Sigmoid colon (tissue), 7 donors: ENCODE measurements around the gene VPS8. TPM values are rescaled to one million over a fixed set of nuclear protein-coding genes. Genes with fewer than 3 reads are reported as not detected.

Experiments
- DNase-seq: peaks from one replicate; pipeline ENCODE4 v3.0.0-alpha.2; 2019
- H3K27ac ChIP-seq, 4 donors: fragments of 200-600 bp; sonication (generic); one replicate each; pipeline ENCODE4 v1.5.1; 2016 to 2019; ENCODE audit warnings: mild to moderate bottlenecking in 1 of 4
- H3K27me3 ChIP-seq, 3 donors: fragments of 200-600 bp; sonication (generic); one replicate each; pipeline ENCODE4 v1.5.1; 2019; ENCODE audit warnings: mild to moderate bottlenecking in 1 of 3
- H3K36me3 ChIP-seq, 4 donors: fragments of 200-600 bp; sonication (generic); one replicate each; pipeline ENCODE4 v1.5.1; 2016 to 2019
- H3K4me1 ChIP-seq, 4 donors: fragments of 200-600 bp; sonication (generic); one replicate each; pipeline ENCODE4 v1.5.1; 2017 to 2019
- H3K4me3 ChIP-seq, 4 donors: fragments of 200-600 bp; sonication (generic); one replicate each; pipeline ENCODE4 v1.5.1; 2017 to 2019; ENCODE audit warnings: mild to moderate bottlenecking in 2 of 4, moderate library complexity in 1 of 4
- H3K9me3 ChIP-seq, 4 donors: fragments of 200-600 bp in 3 of 4; sonication (generic) in 3 of 4; one replicate each; pipeline versions ENCODE4 v1.5.1 to v1.6.1; 2013 to 2019
- EP300 ChIP-seq, 4 donors: sonication (generic); formaldehyde crosslinking; IDR thresholded peaks; one replicate each; pipeline ENCODE4 v1.6.1; 2017; ENCODE audit warnings: antibody characterized with exemption in 4 of 4
- POLR2A ChIP-seq, 2 donors: fragments of 450-650 bp; IDR thresholded peaks; one replicate each; pipeline ENCODE4 v1.6.1; 2016; ENCODE audit warnings: antibody characterized with exemption in 2 of 2, mild to moderate bottlenecking in 2 of 2, moderate library complexity in 2 of 2
- POLR2AphosphoS5 ChIP-seq, 4 donors: sonication (generic); formaldehyde crosslinking; IDR thresholded peaks; one replicate each; pipeline ENCODE4 v1.6.1; 2017; ENCODE audit warnings: antibody characterized with exemption in 4 of 4
- WGBS, 2 donors: extraction: QIAGEN DNeasy Blood & Tissue Kit; methylation state at CpG; one replicate each; pipeline ENCODE4 v1.1.7; 2013; 5-methylcytosine and 5-hydroxymethylcytosine counted together
- intact Hi-C: fragments of 100-400 bp; cut with DNase I; formaldehyde crosslinking; loops from one replicate; pipeline ENCODE4 v1.15.1; 2023
- polyA plus RNA-seq, 3 donors: library from polyadenylated mRNA; stranded (reverse); fragments of 200-250 nt; gene quantifications; one replicate each; pipeline ENCODE4 v1.2.3, GENCODE V29; 2013
- total RNA-seq, 4 donors: library from RNA; depleted of rRNA; stranded (reverse); fragments of >200 nt; gene quantifications; one replicate each; pipeline ENCODE4 v1.1.0, GENCODE V29; 2016
- TF ChIP-seq, protein P1 (sequence below), 4 experiments: fragments of 450-650 bp in 3 of 4; fragments of 200-600 bp in 1 of 4; IDR thresholded peaks; one replicate each; pipeline ENCODE4 v1.5.1; 2016 to 2019; ENCODE audit warnings: antibody characterized with exemption in 4 of 4, mild to moderate bottlenecking in 3 of 4, moderate library complexity in 2 of 4
- donor health status: healthy with polysubstance abuse.
- donor health status: Bipolar disorder and iron deficiency.
- donor health status: healthy.

The VPS8 gene
- total and polyA plus RNA-seq, 7 donors: 12.0 to 64.5 (median 34.6) TPM

DNA sequence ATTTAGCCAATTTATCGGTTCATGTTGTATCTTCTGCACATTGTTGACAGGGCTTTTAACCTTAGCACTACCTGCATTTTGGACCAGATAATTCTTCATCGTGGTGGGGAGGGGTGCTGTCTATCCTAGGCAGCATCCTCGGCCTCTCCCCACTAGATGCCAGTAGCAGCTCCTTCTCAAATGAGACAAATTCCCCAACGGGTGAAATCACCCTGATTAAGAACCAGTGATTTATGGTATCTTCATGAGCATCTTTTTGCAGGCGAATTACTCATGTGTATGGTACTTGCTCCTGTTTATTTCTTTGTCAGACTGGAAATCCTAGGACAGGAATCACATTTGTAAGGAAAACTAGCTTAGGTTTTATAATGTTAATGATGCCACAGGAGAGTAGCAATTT is 272.9 kb downstream of the VPS8 start:
- no peaks in the 10 kb centered on the region for H3K27me3 ChIP-seq
- peak overlapping the region in 2 of 4 donors; percentile 32 to 44 for H3K27ac ChIP-seq
- H3K9me3 ChIP-seq: no peaks in the 10 kb centered on the region
- H3K4me3 ChIP-seq: no peak overlapping the region
- DNase-seq: no peak
- intact Hi-C loops: loop anchor here (5.0 kb wide), 1 partner anchor 67 kb away; the partner anchor contains the start of gene C3orf70
- peaks cover 0 to 53% (median 28%) of the 10 kb centered on the region in 4 donors for H3K4me1 ChIP-seq
- peaks cover 0 to 32% (median 3%) of the 10 kb centered on the region in 4 donors for H3K36me3 ChIP-seq
- 77 to 82% methylated on average over 5 of the region's 5 CpGs for WGBS, 2 donors
- TF ChIP-seq POLR2A (IDR thresholded peaks at IDR 0.05) (no peak), EP300 (IDR thresholded peaks at IDR 0.05) (no peak), POLR2AphosphoS5 (IDR thresholded peaks at IDR 0.05) (peak in 1 of 4 donors; percentile 6)
- TF ChIP-seq, protein P1, sequence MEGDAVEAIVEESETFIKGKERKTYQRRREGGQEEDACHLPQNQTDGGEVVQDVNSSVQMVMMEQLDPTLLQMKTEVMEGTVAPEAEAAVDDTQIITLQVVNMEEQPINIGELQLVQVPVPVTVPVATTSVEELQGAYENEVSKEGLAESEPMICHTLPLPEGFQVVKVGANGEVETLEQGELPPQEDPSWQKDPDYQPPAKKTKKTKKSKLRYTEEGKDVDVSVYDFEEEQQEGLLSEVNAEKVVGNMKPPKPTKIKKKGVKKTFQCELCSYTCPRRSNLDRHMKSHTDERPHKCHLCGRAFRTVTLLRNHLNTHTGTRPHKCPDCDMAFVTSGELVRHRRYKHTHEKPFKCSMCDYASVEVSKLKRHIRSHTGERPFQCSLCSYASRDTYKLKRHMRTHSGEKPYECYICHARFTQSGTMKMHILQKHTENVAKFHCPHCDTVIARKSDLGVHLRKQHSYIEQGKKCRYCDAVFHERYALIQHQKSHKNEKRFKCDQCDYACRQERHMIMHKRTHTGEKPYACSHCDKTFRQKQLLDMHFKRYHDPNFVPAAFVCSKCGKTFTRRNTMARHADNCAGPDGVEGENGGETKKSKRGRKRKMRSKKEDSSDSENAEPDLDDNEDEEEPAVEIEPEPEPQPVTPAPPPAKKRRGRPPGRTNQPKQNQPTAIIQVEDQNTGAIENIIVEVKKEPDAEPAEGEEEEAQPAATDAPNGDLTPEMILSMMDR (IDR thresholded peaks at IDR 0.05): peak in 2 of 4 experiments; percentile 17 to 19

DNA sequence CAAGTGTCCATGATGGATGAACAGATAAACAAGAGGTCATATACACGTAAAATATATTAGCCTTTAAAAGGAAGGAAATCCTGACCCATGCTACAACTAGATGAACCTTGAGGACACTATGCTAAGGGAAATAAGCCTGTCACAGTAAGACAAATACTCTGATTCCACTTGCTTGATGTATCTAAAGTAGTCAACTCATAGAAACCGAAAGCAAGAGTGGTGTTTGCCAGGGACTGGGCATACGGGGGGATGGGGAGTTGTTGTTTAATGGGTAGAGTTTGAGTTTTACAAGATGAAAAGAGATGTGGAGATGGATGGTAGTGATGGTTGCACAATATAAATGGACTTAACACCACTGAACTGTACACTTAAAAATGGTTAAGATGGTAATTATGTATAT is 275.5 kb downstream of the VPS8 start:
- 76 to 85% methylated on average over 3 of the region's 3 CpGs for WGBS, 2 donors
- H3K4me3 ChIP-seq: no peak overlapping the region

DNA sequence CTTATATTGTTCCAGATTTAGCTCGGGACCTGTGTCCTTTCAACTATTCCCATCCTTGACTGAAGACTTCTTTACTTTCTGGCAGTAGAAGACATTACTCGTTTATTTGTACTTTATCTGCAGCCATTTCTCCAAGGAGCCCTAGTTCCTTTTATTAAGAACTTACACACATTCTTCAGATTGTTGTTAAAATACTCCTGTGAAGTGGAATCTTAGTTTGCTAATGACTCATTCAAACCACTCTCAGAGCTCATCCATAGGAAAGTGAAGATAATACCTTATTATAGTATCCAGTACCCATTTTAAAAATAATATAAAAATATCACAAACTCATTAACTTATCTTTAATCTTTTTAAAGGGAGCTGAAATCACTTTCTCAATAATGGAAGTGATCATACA is 277.4 kb downstream of the VPS8 start:
- TF ChIP-seq POLR2AphosphoS5 (IDR thresholded peaks at IDR 0.05) (no peak), POLR2A (IDR thresholded peaks at IDR 0.05) (no peak), EP300 (IDR thresholded peaks at IDR 0.05) (no peak)
- TF ChIP-seq, protein P1 (IDR thresholded peaks at IDR 0.05): no peak
- no peak for DNase-seq
- H3K4me1 ChIP-seq: peaks cover 0 to 69% (median 46%) of the 10 kb centered on the region in 4 donors
- no peaks in the 10 kb centered on the region for H3K9me3 ChIP-seq
- H3K36me3 ChIP-seq: no peaks in the 10 kb centered on the region
- whole genome bisulfite sequencing, 2 donors: 82 to 87% methylated on average over 2 of the region's 2 CpGs
- intact Hi-C loops: loop anchor here (5.0 kb wide), 1 partner anchor 63 kb away; the partner anchor contains the start of gene C3orf70
- H3K4me3 ChIP-seq: no peak overlapping the region
- no peaks in the 10 kb centered on the region for H3K27me3 ChIP-seq
- no peak overlapping the region for H3K27ac ChIP-seq

More for the DNA sequence above, 275.5 kb downstream of the VPS8 start:
- Histone ChIP-seq H3K36me3 (peaks cover 0 to 9% (median 0%) of the 10 kb centered on the region in 4 donors), H3K27me3 (no peaks in the 10 kb centered on the region), H3K9me3 (no peaks in the 10 kb centered on the region), H3K4me1 (peaks cover 0 to 68% (median 39%) of the 10 kb centered on the region in 4 donors), H3K27ac (no peak overlapping the region)
- intact Hi-C loops: loop anchor here (5.0 kb wide), 1 partner anchor 65 kb away; the partner anchor contains the start of gene C3orf70
- DNase-seq: no peak
- TF ChIP-seq EP300 (IDR thresholded peaks at IDR 0.05): no peak
- no peak for TF ChIP-seq POLR2A (IDR thresholded peaks at IDR 0.05)
- TF ChIP-seq, protein P1 (IDR thresholded peaks at IDR 0.05): no peak
- TF ChIP-seq POLR2AphosphoS5 (IDR thresholded peaks at IDR 0.05): no peak

DNA sequence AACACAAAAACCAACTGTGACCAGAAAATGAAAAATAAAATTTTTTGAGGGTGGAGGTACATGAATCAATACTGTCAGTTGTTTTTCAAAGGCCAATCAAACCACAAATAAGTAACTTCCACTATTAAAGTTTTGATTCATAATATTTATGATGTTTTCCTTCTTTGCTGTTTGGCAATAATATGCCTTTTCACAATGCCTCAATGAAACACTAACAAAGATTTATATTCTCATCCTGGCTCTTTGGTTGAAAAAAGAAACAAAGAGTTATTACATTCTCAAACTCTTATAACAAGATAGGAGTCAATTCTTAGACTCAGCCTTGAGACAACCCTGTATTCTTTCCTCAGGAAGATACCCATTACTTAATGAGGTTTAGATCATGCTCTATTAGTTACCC is 277.8 kb downstream of the VPS8 start:
- no peak for DNase-seq
- intact Hi-C loops: loop anchor here (5.0 kb wide), 1 partner anchor 63 kb away; the partner anchor contains the start of gene C3orf70

More for the DNA sequence above, 277.8 kb downstream of the VPS8 start:
- H3K27me3 ChIP-seq: no peaks in the 10 kb centered on the region
- no peak overlapping the region for H3K4me3 ChIP-seq
- TF ChIP-seq POLR2AphosphoS5 (IDR thresholded peaks at IDR 0.05): no peak
- TF ChIP-seq, protein P1 (IDR thresholded peaks at IDR 0.05): no peak
- no peak for TF ChIP-seq EP300 (IDR thresholded peaks at IDR 0.05)
- no peak for TF ChIP-seq POLR2A (IDR thresholded peaks at IDR 0.05)
- H3K27ac ChIP-seq: no peak overlapping the region
- no peaks in the 10 kb centered on the region for H3K9me3 ChIP-seq
- H3K36me3 ChIP-seq: no peaks in the 10 kb centered on the region
- peaks cover 0 to 69% (median 47%) of the 10 kb centered on the region in 4 donors for H3K4me1 ChIP-seq
